ENCODE measurements around the gene FADD. TPM values are rescaled to one million over a fixed set of nuclear protein-coding genes. Genes with fewer than 3 reads are reported as not detected.

The FADD gene
- total RNA-seq, 2 donors from 2014 or later = 11.1 to 11.3 TPM

DNA sequence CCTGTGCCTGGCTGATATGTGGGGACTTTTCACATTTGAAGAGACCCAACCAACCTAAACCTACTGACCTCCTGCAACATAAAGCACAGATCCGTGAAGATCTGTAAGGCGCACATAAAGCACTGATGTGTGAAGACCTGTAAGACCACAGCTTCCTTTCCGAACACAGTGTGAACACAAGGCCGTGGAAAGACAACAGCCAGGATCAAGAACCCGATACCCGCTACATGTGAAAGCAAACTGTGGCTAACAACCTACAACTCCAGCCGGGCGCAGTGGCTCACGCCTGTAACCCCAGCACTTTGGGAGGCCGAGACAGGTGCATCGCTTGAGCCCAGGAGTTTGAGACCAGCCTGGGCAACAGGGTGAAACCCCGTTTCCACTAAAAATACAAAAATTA lies 49.7 kb downstream of the FADD start:
- DNase-seq (no peak), ATAC-seq (no peak)
- intact Hi-C loops (cut with DNase I) = no loop called here

DNA sequence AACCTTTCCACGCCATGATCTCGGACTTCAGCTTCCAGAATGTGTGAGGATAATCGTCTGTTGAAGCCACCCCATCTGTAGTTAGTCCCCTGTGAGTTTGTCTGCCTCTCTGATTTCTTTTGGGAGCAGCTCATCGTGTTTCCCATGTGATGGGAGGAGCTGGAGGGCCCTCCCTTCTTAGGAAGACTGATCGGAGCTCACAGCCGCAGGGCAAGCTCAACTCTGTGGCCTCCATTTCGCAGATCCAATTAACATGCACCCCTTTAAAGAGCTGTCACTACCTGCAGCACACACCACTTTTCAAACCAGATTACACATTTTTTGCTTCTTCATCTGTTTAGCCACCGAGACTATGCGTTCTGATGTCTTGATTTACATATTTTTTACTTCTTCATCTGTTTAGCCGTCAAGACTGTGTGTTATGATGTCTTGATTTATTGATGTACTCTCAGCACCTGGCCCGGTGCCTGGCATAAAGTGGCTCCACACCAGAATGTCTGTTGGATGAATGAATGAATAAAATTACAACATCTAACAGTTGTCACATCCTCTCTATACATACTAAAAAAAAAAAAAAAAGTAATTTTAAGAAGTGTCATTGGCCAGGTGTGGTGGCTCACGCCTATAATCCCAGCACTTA lies 52.5 kb downstream of the FADD start:
- intact Hi-C loops (cut with DNase I) = no loop called here
- no peak for ATAC-seq
- no peak for DNase-seq

Other genes starting within 250 kb of the FADD start
- 10 to 100 TPM in 1 of 2 donors, 1 to 10 TPM in 1; 9.8 to 14.2 TPM for gene ANO1, start 125.0 kb upstream of the FADD start, total RNA-seq
- gene PPFIA1, start 67.4 kb downstream of the FADD start, total RNA-seq = 10 to 100 TPM; 32.0 to 39.8 TPM
- 100 to 1,000 TPM in 1 of 2 donors, 10 to 100 TPM in 1; 71.7 to 112 TPM for gene CTTN, start 195.2 kb downstream of the FADD start, total RNA-seq

Data from left cardiac atrium (tissue), 4 donors.